K562 (cell line): Measurements from ENCODE around the gene SV2C.

Experiments
- CREM ChIP-seq: IDR thresholded peaks from 2 replicates; pipeline ENCODE4 v1.6.1; 2014; ENCODE audit warnings: antibody characterized with exemption, low read depth
- FOSL1 ChIP-seq: fragments of 200-800 bp; sonication (Bioruptor generic); conservative IDR thresholded peaks from 2 replicates; pipeline ENCODE4 v1.6.1; 2016; ENCODE audit warnings: missing genetic modification characterization, missing compliant biosample characterization
- KAT7 ChIP-seq: sonication (generic); formaldehyde crosslinking; IDR thresholded peaks from 2 replicates; pipeline ENCODE4 v1.8.0; 2022; ENCODE audit warnings: missing genetic modification reagents, mild to moderate bottlenecking, borderline replicate concordance

- TF ChIP-seq KAT7 (no peak), FOSL1 (tag) (no peak), CREM (no peak)
Measured at GRCh38 chr5:76332611-76333205, 249.5 kb downstream of the SV2C start.
